HG02678 (cell line): Measurements from ENCODE around the gene NPRL2.

Source experiments
- ATAC-seq: cut with Tn5 transposase; IDR thresholded peaks from one replicate; pipeline ENCODE4 v1.9.1; 2021; ENCODE audit warnings: mild to moderate bottlenecking, moderate library complexity; ENCODE audit not compliant: unreplicated experiment

Gene NPRL2

DNA sequence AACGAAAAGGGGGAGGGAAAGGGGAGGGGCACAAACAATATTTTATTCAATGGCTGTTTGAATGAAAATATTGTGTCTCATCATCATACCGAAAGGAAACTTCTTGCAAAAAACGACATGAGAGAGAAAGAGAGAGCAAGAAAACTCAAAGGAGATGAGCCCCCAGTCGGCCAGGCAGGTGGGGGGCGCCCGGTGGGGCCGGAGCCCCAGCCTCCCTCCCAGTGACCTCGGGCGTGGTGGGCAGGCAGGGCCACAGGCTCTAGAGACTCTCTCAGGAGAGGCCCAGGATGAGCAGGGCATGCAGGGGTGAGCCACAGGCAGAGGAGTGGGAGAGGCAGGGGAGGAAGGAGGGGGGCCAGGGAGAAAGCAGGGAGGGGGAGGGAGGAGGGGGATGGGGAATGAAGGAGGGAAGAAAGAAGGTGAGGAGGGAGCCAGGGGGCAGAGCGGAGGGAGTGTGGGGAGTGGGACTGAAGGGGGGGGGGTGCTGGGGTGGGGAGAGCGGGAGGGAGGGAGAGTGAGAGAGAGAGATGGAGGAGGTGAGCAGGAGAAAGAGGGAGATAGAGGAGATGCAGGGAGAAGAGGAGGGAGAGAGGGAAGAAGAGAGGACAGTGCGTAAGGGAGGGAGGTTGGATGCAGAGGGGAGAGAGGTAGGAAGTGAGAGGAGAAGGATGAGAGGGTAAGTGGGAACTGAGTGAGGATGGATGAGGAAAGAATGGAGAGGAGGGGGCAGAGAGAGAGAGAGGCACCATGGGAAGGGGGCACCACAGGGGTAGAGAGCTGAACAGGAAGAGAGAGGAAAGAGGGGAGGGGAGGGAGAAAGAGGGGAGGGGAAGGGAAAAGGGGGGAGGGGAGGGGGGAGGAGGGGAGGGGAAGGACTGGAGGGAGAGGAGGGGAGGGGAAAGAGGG, 22.8 kb upstream of the NPRL2 start:
- ATAC-seq, result no peak

DNA sequence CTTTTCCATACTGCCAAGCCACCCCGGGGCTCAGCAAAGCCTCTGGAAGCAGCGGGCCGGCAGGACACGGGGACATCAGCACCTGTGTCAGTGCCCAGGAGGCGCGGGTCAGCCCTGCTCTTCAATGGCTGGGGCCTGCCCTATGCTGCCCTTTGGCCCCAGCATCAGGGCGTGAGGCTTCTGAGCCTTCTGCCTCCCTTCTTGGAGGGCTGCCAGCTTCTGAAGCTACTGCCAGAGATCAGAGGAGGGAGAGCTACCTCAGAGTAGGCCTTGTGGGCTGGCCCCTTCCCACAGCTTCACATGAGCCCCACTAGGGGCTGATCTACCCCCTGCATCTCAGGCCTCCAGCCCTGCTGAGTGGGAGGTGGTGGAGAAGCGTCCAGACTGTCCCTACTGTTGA, 21.8 kb upstream of the NPRL2 start:
- no peak for ATAC-seq

DNA sequence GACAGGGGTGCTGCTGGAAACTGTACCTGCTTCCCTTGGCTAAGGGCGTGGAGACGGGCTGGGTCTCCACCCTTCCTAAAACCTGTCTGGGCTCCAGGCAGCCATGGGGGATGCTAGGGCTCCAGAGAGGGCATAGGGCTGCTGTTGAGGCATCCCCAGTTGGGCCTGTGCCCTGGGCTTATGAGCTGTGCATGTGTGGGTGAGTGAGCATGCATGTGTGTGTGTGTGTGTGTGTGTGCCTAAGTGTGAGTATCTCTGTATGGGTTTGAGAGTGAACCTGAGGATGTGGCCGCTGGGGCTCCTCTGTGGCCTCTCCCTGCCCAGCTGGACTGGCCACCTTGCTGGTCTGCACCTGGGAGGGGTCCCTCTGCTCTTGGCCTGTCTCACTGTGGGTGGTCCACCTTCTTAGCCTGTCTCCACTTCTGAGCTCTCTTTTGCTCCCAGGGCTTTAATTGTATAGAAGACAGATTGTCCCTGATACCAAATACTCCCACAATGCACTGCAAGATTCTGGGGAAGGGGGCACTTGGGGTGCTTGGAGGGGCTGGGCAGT, 20.6 kb upstream of the NPRL2 start:
- ATAC-seq, result no peak

DNA sequence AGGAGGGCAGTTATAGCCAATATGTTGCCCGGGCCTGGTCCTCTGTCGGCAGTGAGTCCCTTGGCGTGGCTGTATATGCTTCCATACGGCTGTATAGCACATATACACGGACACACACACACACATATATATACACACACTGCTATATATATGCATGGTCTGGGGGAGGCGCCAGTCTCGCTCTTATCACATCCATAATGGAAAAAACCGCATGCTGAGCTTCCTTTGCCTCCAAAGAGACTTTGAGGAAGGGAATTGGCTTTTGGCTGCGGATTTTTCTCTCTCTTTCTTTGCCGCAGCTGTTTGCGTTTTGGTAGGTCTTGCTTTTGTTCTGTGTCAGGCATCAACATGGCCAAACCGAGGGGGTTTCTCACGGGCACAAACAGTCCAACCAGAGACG, 20.0 kb upstream of the NPRL2 start:
- no peak for ATAC-seq

DNA sequence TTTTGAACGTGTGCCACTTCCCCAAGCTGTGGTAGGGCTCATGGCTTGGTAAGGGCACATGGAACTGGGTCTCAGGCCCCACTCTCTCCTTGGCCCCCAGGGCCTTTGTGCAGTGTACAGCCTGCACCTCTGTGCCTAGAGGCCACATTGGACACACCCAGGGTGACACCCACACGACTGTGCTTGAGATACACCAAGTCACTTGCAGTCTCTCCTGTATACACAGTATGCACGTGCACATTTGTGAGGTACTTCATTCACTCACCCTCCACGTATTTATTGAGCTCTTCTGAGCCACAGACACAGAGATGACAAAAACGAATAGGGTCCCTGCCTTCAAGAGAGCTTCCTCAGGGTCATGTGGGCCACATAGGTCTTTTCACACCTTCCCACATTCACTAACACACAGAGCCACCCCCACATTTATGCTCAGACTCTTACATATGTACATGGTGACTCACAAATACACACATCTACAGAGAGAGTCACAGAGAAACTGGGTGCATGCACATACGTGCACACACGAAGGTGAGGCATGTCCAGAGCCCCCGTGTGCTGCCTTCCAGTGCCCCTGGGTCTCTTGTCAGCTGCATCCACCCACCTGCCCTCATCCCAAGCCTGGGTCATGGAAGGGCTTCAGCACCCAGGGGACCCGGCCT, 18.6 kb upstream of the NPRL2 start:
- no peak for ATAC-seq

DNA sequence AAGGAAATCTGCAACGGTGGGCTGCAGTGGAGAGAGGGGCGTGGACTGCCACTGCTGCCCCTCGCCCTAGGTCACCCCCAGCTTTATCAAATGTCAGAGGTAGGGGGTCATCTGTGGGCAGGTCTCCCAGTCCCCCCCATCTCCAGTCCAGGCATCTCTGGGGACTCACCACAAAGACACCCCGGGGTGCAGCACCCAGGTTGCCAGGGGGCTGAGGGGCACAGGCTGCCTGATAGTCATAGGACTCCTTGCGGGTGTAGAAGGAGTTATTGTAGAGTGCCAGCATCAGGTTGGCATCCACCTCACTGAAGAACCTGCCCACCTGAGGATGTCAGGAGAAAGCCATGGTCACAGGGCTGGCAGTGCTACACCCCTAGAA, 15.3 kb upstream of the NPRL2 start:
- no peak for ATAC-seq

DNA sequence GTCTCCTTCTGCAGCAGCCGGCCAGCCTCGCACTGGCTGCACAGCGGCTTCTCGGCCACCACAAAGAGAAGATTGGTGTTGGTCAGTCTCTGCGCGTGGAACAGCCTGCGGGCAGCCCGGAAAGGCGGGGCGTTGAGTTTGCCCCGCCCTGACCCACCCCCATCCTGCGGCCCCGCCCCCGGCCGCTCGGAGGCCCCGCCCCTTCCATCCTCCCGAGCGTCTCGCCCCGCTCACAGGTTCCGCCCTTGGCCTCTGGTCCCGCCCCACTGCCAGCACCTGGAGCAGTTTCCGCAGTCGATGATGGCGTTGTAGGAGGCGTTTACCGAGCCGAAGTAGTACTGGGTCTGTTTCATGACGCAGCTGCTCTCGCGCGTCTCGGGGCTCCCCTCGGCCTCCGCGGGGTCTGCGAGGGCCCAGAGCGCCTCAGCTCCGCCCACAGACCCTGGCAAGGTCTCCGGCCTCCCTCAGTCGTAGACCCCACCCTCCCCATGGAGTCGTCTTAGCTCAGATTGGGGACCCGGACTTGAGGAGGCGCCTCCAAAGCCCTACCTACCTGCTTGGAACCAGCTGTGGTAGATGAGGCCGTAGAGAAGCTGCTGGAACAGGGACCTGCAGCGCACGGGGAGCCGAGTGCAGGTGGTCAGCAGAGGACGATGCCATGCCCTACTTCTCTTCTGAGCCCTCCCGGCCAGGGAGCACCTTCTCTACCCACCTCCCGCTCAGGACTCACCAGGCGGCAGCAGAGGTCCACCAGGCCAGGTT, 14.7 kb upstream of the NPRL2 start:
- peak; percentile 92 for ATAC-seq

DNA sequence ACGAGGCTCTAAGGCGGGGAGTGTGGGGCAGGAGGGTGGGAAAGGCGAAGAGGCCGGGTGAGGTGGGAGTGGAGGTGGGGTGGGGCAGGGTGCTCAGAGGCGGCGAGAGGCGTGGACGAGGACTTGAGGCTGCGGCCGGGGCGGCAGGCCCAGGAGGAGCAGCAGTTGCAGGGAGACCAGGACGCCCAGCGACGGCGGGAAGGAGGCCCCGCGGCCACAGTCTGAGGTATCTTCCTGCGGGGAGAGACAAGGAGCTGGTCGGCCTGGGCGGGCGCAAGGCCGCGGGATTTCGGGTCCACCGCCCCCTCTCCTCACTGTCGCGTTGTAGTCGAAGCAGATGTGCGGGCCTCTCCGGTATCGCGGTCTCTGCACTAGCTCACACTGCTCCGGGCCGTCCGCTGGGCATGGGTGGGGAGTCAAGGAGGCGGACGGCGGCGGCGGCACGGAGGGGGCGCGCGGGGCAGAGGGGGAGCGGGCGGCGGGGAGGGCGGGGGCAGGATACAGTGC, 14.1 kb upstream of the NPRL2 start:
- no peak for ATAC-seq

DNA sequence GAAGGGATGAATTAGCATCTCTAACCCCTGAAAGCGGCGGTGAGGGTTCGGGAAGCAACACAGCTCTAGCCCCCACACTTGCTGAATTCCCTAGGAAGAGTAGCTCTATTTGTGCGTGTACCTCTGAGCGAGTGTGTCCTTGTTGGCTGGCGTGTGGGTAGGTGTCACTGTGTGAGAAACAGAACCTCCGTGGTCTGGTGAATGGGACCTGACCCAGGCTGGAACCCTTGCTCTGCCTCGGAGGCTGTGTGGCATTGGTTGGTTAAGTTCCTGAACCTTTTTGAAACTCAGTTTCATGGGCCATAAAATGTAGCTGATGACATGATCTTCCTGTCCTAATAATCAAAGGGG, 9.2 kb upstream of the NPRL2 start:
- peak; percentile 7 for ATAC-seq

DNA sequence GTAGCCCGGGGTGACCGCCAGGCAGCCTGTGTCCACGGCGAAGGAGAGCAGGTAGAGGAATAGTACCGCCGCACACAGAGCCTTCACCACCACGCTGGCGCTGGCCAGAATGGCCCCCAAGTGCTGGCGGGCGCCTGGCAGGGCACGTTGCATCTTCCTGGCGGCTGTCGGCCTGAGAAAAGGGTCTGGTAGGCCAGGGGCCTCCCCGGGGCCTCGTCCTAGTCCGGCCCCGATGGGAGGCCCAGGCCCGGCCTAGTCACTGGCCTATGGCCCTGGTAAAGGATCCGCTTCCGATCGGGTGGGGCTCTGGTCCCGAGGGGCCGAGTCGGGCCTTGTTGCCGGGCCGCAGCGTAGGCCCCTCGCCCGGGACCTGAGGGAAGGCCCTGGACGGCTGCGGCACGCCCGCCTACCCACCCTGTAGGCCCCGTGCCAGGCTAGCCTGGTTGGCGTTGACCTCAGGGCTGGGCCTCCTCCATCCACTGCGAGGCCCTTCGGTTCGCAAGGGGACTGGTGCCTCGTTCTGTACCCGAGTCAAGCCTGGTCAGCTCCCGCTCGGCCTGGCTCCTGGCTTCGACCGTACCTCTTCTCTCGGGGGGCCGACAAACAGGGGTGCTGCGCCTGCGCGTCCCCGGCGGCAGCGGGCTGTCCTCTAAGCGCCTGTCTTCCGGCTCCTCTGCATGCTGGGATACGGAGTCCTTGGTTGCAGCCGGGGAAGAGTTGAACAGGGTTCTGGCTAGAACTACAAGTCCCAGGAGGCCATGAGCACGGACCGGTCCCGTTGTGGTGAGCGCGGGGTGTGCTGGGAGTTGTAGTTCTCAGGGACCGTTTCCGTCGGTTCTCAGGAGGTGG, 8.6 kb upstream of the NPRL2 start, which contains the start of gene TMEM115:
Gene TMEM115, minus strand, starts transcription at position 611 of the 849 bp plus-strand sequence. Its CDS starts 458 bp downstream, at position 153.
- ATAC-seq, result peak; percentile 99

DNA sequence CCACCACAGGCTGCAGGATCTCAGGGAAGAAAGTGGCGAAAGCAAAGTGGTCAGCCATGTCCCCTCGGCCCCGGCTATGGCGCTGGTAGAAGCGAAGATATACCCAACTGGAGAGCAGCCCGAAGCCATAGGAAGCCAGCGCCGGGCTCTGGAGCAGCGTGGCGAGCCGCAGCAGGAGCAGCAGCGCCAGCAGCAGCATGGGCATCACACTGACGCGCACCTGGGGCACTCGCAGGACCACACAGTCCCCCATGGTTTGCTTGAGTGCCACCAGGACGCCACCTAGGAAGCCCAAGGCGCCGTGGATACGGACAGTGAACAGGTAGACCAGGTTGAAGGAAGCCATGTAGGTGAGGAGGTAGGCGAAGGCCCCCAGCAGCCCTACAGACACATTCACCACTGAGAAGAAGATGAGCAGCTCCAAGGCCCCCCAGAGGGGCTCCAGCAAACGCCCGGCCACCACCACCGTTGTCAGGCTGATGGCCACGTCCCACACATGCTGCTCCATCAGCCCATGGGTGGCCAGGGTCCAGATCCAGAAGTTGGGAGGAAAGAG, 7.9 kb upstream of the NPRL2 start:
- no peak for ATAC-seq

DNA sequence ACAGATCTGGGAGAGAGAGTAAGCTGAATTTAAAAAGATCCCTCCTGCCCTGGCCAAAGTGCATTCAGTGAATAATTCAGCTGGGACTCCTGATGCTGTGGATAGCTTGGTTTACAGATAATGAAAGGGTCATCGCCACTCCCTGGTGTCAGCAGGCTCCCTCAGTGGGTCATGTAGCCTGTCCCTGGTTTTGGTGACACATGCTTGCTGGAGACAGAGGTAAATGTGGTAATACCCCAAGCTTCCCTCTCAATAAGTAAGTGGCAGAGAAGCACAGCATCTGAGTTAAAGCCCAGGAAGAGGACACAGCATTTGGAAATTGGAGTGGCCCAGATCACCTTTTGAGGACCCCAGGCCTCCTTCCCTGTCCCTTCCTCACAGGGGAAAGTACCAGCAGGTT, 6.9 kb upstream of the NPRL2 start:
- ATAC-seq, result no peak

DNA sequence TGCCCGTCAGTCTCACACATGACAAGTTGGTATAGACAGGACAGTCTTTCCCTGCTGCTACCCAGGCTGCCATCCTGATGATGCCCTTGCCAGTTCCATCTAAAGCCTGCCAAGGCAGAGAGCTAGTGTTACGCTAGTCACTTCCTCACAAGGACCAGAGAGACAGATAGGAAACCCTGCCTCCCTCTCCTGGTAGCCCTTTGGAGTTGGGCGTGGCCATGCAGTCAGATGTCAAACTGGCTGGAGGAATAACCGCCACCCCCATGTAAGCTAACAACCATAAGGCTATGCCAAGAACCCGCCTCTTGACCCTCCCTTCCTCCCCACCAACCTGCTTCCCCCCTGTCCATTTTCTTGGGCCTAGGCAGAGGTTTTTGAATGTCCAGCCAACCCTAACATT, 6.0 kb upstream of the NPRL2 start:
- ATAC-seq, result no peak

DNA sequence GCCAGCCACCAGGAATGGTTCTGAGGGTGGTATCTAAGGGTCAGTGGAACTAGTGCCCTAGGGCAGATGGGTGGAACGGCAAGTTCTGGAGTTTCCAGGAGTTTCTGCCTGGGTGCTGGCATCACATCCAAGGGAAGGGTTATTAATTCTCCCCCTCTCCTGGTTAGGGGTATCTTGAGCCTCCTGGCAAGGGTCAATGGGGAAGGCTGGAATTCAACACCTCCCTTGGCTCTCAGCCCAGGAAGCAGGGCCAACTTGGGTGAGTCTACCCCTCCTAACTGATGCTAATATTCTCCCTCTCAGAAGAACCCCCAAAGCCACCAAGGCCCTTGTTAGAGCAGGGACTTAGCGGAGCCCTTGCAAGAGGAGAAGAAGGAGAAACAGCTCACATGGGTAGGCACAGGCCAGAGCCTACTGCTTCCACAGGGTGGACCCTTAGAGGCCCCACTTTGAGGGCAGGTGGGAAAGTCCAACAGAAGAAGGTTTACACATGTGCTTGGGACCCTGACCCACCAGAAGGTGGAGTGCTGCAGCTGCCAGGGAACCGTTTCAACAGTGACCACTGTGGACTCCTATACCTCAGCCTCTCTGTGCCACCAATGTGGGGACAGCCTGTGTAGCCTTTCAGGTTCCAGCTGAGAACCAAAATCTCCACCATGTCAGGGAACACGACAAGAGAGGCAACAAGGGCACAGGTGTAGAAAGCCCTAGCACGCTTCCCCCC, 5.4 kb upstream of the NPRL2 start:
- no peak for ATAC-seq

DNA sequence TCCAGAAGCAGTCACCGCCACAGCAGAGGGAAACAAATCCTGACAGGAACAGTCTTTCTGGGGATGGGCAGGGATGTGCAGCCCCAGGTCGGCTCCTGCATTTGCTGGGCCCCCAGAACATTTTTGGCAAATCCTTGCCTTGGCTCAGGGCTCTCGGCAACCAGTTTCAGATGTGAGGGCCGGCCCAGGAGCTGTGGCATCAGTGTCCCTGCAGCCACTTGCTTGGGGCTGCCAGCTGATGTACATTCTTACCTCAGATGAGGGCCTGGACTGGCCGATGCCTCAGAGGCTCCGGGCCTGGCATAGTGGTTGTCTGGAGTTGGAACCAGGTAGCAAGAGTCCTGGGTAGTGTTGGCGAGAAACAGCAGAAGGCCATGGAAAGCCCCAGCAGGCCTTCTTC, 4.3 kb upstream of the NPRL2 start:
- no peak for ATAC-seq

DNA sequence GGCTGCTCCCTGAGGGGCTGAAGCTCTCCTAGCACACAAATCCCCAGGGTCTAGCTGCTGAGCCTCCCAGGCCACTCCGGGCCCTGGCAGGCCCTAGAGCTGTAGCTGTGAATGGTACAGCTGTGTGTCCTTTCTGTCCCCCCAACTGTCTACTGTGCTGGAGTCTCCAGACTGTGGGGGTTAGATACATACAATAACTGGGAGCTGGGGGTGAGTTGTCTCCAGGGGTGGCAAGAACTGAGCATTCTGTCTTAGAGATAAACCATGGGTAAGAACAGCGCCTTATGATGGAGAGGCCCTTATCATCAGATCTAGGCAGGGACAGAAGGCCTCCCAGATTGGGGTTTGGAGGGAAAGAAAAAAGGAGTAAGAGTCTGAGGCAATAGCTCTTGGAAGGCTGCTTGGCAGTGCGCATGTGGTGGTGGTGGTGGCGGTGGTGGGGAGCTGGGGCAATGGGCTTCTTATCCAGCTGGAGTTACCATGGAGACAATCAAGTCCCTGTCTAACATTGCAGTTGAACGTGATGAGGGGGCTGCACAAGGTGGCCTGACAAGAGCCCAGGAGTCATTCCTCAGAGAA, 3.7 kb upstream of the NPRL2 start:
- no peak for ATAC-seq

DNA sequence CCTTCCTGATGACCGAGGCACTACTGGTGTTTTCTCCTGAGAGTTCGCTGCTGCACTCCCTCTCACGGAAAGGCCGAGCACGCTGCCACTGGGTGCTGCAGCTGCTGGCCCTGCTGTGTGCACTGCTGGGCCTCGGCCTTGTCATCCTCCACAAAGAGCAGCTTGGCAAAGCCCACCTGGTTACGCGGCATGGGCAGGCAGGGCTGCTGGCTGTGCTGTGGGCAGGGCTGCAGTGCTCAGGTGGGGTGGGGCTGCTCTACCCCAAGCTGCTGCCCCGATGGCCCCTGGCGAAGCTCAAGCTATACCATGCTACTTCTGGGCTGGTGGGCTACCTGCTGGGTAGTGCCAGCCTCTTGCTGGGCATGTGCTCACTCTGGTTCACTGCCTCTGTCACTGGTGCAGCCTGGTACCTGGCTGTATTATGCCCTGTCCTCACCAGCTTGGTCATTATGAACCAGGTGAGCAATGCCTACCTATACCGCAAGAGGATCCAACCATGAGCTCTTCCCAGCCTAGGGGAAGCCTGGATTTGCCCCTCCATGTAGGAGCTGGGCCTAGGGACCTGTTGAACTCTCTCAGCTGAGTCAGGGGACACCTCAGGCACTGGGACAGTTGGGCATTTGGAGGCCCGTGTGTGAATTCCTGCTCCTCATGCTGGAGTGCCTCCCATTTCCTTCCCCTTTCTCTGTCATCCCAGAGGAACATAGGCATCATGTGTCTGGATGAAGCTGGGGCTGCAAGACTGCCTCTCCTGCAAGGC, 2.9 kb upstream of the NPRL2 start:
- ATAC-seq, result no peak

DNA sequence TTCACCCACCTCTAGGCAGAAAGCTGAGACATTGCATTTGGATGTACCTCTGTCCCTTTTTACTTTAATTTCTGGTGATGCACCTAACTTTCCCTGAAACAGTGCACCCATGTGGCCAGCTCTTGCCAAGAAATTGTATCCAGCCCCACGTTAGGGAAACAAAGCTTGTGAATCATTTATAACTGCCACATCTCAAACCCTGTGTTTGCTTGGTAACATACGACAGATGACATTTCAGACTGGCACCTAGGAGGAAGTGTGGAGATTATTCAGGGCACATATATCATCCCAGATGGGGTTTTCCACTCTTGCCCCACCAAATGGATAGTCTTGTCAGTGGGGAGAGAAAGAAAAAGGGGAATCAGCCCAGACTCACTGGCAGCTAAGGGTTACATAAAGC, 2.2 kb upstream of the NPRL2 start:
- no peak for ATAC-seq
